ENCODE measurements around the gene PCDHB9. TPM values are rescaled to one million over a fixed set of nuclear protein-coding genes. Genes with fewer than 3 reads are reported as not detected.
"Not testable (repeated sequence)": the region's sequence is repeated elsewhere in the genome, so short reads cannot be mapped to it uniquely, and the experiment has no call there.

PCDHB9 gene
- total and polyA plus RNA-seq, 4 donors: 0.03 to 0.25 (median 0.08) TPM

DNA sequence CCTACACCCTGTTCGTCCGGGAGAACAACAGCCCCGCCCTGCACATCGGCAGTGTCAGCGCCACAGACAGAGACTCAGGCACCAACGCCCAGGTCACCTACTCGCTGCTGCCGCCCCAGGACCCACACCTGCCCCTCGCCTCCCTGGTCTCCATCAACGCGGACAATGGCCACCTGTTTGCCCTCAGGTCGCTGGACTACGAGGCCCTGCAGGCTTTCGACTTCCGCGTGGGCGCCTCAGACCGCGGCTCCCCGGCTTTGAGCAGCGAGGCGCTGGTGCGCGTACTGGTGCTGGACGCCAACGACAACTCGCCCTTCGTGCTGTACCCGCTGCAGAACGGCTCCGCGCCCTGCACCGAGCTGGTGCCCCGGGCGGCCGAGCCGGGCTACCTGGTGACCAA is 1.7 kb downstream of the PCDHB9 start:
- not testable (repeated sequence) for DNase-seq (ENCODE audit: low spot score); H3K27ac ChIP-seq (ENCODE audit: low read depth in 1 of 2, low read length in 2 of 2); H3K4me1 ChIP-seq (ENCODE audit: control insufficient read depth in 4 of 4, insufficient read depth in 4 of 4, low read length in 3 of 4); H3K36me3 ChIP-seq (ENCODE audit: control insufficient read depth in 4 of 4, insufficient read depth in 3 of 4, low read depth in 1 of 4, low read length in 3 of 4); H3K9ac ChIP-seq (ENCODE audit: low read depth in 1 of 2, low read length in 2 of 2); H3K4me3 ChIP-seq (ENCODE audit: low read depth in 1 of 3, low read length in 3 of 3); H3K27me3 ChIP-seq (ENCODE audit: control insufficient read depth in 4 of 4, insufficient read depth in 4 of 4, low read length in 3 of 4)
- WGBS: 24% methylated on average over 30 of the region's 37 CpGs
- H3K9me3 ChIP-seq (ENCODE audit: control insufficient read depth in 4 of 4, low read length in 3 of 4): peaks cover 12 to 31% (median 18%) of the 10 kb centered on the region in 4 donors

DNA sequence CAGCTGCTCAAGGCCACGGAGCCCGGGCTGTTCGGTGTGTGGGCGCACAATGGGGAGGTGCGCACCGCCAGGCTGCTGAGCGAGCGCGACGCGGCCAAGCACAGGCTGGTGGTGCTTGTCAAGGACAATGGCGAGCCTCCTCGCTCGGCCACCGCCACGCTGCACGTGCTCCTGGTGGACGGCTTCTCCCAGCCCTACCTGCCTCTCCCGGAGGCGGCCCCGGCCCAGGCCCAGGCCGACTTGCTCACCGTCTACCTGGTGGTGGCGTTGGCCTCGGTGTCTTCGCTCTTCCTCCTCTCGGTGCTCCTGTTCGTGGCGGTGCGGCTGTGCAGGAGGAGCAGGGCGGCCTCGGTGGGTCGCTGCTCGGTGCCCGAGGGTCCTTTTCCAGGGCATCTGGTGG is 2.2 kb downstream of the PCDHB9 start:
- WGBS: 29% methylated on average over 24 of the region's 35 CpGs
- DNase-seq (ENCODE audit: low spot score); H3K4me1 ChIP-seq (ENCODE audit: control insufficient read depth in 4 of 4, insufficient read depth in 4 of 4, low read length in 3 of 4); H3K36me3 ChIP-seq (ENCODE audit: control insufficient read depth in 4 of 4, insufficient read depth in 3 of 4, low read depth in 1 of 4, low read length in 3 of 4); H3K27me3 ChIP-seq (ENCODE audit: control insufficient read depth in 4 of 4, insufficient read depth in 4 of 4, low read length in 3 of 4); H3K4me3 ChIP-seq (ENCODE audit: low read depth in 1 of 3, low read length in 3 of 3); H3K9ac ChIP-seq (ENCODE audit: low read depth in 1 of 2, low read length in 2 of 2); H3K27ac ChIP-seq (ENCODE audit: low read depth in 1 of 2, low read length in 2 of 2): not testable (repeated sequence)
- H3K9me3 ChIP-seq (ENCODE audit: control insufficient read depth in 4 of 4, low read length in 3 of 4): peaks cover 12 to 30% (median 18%) of the 10 kb centered on the region in 4 donors

GRCh38 chr5:141192110-141192725 is 5.3 kb downstream of the PCDHB9 start, which contains the start of gene PCDHB10:
Gene PCDHB10 (plus strand): TSS chr5:141192353. CDS start chr5:141192553, 200 bp downstream.
- H3K27me3 ChIP-seq (ENCODE audit: control insufficient read depth in 4 of 4, insufficient read depth in 4 of 4, low read length in 3 of 4): peaks cover 0 to 3% (median 0%) of the 10 kb centered on the region in 4 donors
- H3K4me1 ChIP-seq (ENCODE audit: control insufficient read depth in 4 of 4, insufficient read depth in 4 of 4, low read length in 3 of 4): no peaks in the 10 kb centered on the region
- 12% methylated on average over 10 of the region's 10 CpGs for WGBS
- no peak for TF ChIP-seq FOXA2 (IDR thresholded peaks at IDR 0.05)
- TF ChIP-seq MAX (IDR thresholded peaks at IDR 0.05): no peak
- TF ChIP-seq TAF1 (conservative IDR thresholded peaks at IDR 0.05): no peak
- no peak for TF ChIP-seq RXRA (IDR thresholded peaks at IDR 0.05)
- TF ChIP-seq HNF4A (conservative IDR thresholded peaks at IDR 0.05): no peak
- TF ChIP-seq RAD21 (IDR thresholded peaks at IDR 0.05): peak; percentile 20 to 39
- peak; percentile 12 for TF ChIP-seq CTCF (IDR thresholded peaks at IDR 0.05; ENCODE audit: low read depth, low read length, missing input control)
- TF ChIP-seq, protein P1, sequence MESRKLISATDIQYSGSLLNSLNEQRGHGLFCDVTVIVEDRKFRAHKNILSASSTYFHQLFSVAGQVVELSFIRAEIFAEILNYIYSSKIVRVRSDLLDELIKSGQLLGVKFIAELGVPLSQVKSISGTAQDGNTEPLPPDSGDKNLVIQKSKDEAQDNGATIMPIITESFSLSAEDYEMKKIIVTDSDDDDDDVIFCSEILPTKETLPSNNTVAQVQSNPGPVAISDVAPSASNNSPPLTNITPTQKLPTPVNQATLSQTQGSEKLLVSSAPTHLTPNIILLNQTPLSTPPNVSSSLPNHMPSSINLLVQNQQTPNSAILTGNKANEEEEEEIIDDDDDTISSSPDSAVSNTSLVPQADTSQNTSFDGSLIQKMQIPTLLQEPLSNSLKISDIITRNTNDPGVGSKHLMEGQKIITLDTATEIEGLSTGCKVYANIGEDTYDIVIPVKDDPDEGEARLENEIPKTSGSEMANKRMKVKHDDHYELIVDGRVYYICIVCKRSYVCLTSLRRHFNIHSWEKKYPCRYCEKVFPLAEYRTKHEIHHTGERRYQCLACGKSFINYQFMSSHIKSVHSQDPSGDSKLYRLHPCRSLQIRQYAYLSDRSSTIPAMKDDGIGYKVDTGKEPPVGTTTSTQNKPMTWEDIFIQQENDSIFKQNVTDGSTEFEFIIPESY (IDR thresholded peaks at IDR 0.05): no peak
- no peak for TF ChIP-seq REST (IDR thresholded peaks at IDR 0.05)
- TF ChIP-seq GABPA (IDR thresholded peaks at IDR 0.05 in 1 of 2, conservative IDR thresholded peaks at IDR 0.05 in 1 of 2): no peak
- no peaks in the 10 kb centered on the region for H3K36me3 ChIP-seq (ENCODE audit: control insufficient read depth in 4 of 4, insufficient read depth in 3 of 4, low read depth in 1 of 4, low read length in 3 of 4)
- H3K4me3 ChIP-seq (ENCODE audit: low read depth in 1 of 3, low read length in 3 of 3): no peak within 1 kb of the TSS
- no peak within 1 kb of the TSS for H3K27ac ChIP-seq (ENCODE audit: low read depth in 1 of 2, low read length in 2 of 2)
- no peak within 1 kb of the TSS for H3K9ac ChIP-seq (ENCODE audit: low read depth in 1 of 2, low read length in 2 of 2)
- DNase-seq (ENCODE audit: low spot score): no peak
- H3K9me3 ChIP-seq (ENCODE audit: control insufficient read depth in 4 of 4, low read length in 3 of 4): peaks cover 11 to 38% (median 17%) of the 10 kb centered on the region in 4 donors

GRCh38 chr5:141194332-141194731 is 7.4 kb downstream of the PCDHB9 start:
- not testable (repeated sequence) for H3K27me3 ChIP-seq (ENCODE audit: control insufficient read depth in 4 of 4, insufficient read depth in 4 of 4, low read length in 3 of 4); H3K9ac ChIP-seq (ENCODE audit: low read depth in 1 of 2, low read length in 2 of 2); H3K4me3 ChIP-seq (ENCODE audit: low read depth in 1 of 3, low read length in 3 of 3); H3K4me1 ChIP-seq (ENCODE audit: control insufficient read depth in 4 of 4, insufficient read depth in 4 of 4, low read length in 3 of 4); DNase-seq (ENCODE audit: low spot score); H3K36me3 ChIP-seq (ENCODE audit: control insufficient read depth in 4 of 4, insufficient read depth in 3 of 4, low read depth in 1 of 4, low read length in 3 of 4); H3K27ac ChIP-seq (ENCODE audit: low read depth in 1 of 2, low read length in 2 of 2)
- WGBS: 30% methylated on average over 29 of the region's 37 CpGs
- H3K9me3 ChIP-seq (ENCODE audit: control insufficient read depth in 4 of 4, low read length in 3 of 4): peaks cover 13 to 43% (median 19%) of the 10 kb centered on the region in 4 donors

Measured in liver (tissue), 9 donors.